ENCODE results near the gene TP53TG5. TPM values are rescaled to one million over a fixed set of nuclear protein-coding genes. Genes with fewer than 3 reads are reported as not detected.

Gene TP53TG5
- total and polyA plus RNA-seq, 2 experiments from 2014 or later, result not detected

- TF ChIP-seq ZNF462 (CRISPR knock-in tag; IDR thresholded peaks at IDR 0.05), result no peak
- TF ChIP-seq CTCF (conservative IDR thresholded peaks at IDR 0.05; ENCODE audit: low read depth in 2 of 2), result no peak
- no peak for TF ChIP-seq EZH2phosphoT487 (IDR thresholded peaks at IDR 0.05; ENCODE audit: unreplicated experiment)
- TF ChIP-seq POLR2AphosphoS5 (IDR thresholded peaks at IDR 0.05; ENCODE audit: low read depth), result no peak
These were observed 31.3 kb downstream of the TP53TG5 start (continued) for GRCh38 chr20:45346851-45347250.

- DNase-seq (ENCODE audit: low spot score) (no peak), ATAC-seq (no peak)
- H3K4me3 ChIP-seq, result peak overlapping the region; percentile 92
- Mint-ChIP-seq H3K9me3 (no peaks in the 10 kb centered on the region), H3K36me3 (ENCODE audit: low read depth) (no peaks in the 10 kb centered on the region), H3K4me1 (peaks cover 63% of the 10 kb centered on the region), H3K27me3 (ENCODE audit: insufficient read depth, low read depth, poor library complexity) (peaks cover 13% of the 10 kb centered on the region), H3K4me3 (peak overlapping the region; percentile 91), H3K27ac (no peak overlapping the region)
- no peaks in the 10 kb centered on the region for H3K36me3 ChIP-seq (ENCODE audit: insufficient read depth)
- peaks cover 9% of the 10 kb centered on the region; the same call in 1 of the 2 replicates for H3K27me3 ChIP-seq (ENCODE audit: insufficient read depth)
- peaks cover 63% of the 10 kb centered on the region for H3K4me1 ChIP-seq (ENCODE audit: insufficient read depth)
- no peak overlapping the region for H3K27ac ChIP-seq (ENCODE audit: low read depth)
- H3K4me2 ChIP-seq, result peak overlapping the region; percentile 98
- 0 out of 2 replicates have a peak, but pooled peaks cover 5% of the 10 kb centered on the region for H3F3A ChIP-seq (replicated peaks; ENCODE audit: low read depth)
- H3K79me2 ChIP-seq (replicated peaks; ENCODE audit: insufficient read depth), result peaks cover 60% of the 10 kb centered on the region
- H4K20me1 ChIP-seq (replicated peaks; ENCODE audit: insufficient read depth), result no peaks in the 10 kb centered on the region
- no peak overlapping the region for H2AFZ ChIP-seq
- H3K9me2 ChIP-seq (ENCODE audit: insufficient read depth), result no peaks in the 10 kb centered on the region
- no peak for TF ChIP-seq EZH2phosphoT487 (IDR thresholded peaks at IDR 0.05; ENCODE audit: unreplicated experiment)
- TF ChIP-seq NANOG (IDR thresholded peaks at IDR 0.05; ENCODE audit: borderline replicate concordance), result no peak
- TF ChIP-seq EZH2 (IDR thresholded peaks at IDR 0.05; ENCODE audit: low read depth, unreplicated experiment), result no peak
- no peak for TF ChIP-seq JUNB (IDR thresholded peaks at IDR 0.05; ENCODE audit: unreplicated experiment)
- TF ChIP-seq ZNF114 (CRISPR knock-in tag; IDR thresholded peaks at IDR 0.05), result no peak
- no peak for TF ChIP-seq REST (IDR thresholded peaks at IDR 0.05; ENCODE audit: unreplicated experiment)
- no peak for TF ChIP-seq CREB1 (CRISPR knock-in tag; IDR thresholded peaks at IDR 0.05; ENCODE audit: low read depth)
- TF ChIP-seq ZNF331 (CRISPR knock-in tag; IDR thresholded peaks at IDR 0.05; ENCODE audit: low read depth), result no peak
- TF ChIP-seq, protein P1, sequence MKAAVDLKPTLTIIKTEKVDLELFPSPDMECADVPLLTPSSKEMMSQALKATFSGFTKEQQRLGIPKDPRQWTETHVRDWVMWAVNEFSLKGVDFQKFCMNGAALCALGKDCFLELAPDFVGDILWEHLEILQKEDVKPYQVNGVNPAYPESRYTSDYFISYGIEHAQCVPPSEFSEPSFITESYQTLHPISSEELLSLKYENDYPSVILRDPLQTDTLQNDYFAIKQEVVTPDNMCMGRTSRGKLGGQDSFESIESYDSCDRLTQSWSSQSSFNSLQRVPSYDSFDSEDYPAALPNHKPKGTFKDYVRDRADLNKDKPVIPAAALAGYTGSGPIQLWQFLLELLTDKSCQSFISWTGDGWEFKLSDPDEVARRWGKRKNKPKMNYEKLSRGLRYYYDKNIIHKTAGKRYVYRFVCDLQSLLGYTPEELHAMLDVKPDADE (IDR thresholded peaks at IDR 0.05), result no peak
These were observed 31.8 kb downstream of the TP53TG5 start for GRCh38 chr20:45346291-45346718.

Measured in GM23338 (cell line).